GM12864 (cell line): Measurements from ENCODE around the gene ZMIZ1.

Source experiments
- DNase-seq: peaks from one replicate; pipeline ENCODE4 v3.0.0-alpha.2; 2011; ENCODE audit warnings: low read depth
- H3K4me3 ChIP-seq: 2 replicates; pipeline ENCODE4 v1.5.1; 2011; ENCODE audit warnings: mild to moderate bottlenecking, low read depth, low read length, control low read depth
- TF ChIP-seq, protein P1 (sequence below): IDR thresholded peaks from 2 replicates; pipeline ENCODE4 v1.5.1; 2011; ENCODE audit warnings: low read depth, mild to moderate bottlenecking, moderate library complexity, low read length, control low read depth, inconsistent platforms; ENCODE audit errors: missing control alignments

The ZMIZ1 gene

DNA sequence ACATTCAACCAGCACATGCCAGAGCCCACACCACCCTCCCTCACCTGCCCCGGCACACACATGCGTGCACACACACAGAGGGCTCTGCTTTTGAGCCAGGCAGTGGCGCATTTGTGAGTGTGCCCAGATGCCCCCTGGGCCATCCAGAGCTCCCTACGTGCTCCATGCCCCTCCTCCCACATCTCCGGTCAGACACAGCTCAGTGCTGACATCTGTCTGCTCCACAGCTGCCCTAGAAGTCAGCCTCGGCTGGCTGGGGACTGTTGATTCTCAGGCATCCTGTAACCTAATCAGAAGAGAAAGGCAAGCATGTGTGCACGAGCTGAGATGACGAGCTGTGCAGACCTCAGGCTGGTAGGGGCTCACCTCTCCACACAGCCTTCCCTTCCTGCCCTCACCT, 135.1 kb downstream of the ZMIZ1 start:
- no peak for DNase-seq
- H3K4me3 ChIP-seq: no peak overlapping the region
- TF ChIP-seq, protein P1, sequence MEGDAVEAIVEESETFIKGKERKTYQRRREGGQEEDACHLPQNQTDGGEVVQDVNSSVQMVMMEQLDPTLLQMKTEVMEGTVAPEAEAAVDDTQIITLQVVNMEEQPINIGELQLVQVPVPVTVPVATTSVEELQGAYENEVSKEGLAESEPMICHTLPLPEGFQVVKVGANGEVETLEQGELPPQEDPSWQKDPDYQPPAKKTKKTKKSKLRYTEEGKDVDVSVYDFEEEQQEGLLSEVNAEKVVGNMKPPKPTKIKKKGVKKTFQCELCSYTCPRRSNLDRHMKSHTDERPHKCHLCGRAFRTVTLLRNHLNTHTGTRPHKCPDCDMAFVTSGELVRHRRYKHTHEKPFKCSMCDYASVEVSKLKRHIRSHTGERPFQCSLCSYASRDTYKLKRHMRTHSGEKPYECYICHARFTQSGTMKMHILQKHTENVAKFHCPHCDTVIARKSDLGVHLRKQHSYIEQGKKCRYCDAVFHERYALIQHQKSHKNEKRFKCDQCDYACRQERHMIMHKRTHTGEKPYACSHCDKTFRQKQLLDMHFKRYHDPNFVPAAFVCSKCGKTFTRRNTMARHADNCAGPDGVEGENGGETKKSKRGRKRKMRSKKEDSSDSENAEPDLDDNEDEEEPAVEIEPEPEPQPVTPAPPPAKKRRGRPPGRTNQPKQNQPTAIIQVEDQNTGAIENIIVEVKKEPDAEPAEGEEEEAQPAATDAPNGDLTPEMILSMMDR: no peak

DNA sequence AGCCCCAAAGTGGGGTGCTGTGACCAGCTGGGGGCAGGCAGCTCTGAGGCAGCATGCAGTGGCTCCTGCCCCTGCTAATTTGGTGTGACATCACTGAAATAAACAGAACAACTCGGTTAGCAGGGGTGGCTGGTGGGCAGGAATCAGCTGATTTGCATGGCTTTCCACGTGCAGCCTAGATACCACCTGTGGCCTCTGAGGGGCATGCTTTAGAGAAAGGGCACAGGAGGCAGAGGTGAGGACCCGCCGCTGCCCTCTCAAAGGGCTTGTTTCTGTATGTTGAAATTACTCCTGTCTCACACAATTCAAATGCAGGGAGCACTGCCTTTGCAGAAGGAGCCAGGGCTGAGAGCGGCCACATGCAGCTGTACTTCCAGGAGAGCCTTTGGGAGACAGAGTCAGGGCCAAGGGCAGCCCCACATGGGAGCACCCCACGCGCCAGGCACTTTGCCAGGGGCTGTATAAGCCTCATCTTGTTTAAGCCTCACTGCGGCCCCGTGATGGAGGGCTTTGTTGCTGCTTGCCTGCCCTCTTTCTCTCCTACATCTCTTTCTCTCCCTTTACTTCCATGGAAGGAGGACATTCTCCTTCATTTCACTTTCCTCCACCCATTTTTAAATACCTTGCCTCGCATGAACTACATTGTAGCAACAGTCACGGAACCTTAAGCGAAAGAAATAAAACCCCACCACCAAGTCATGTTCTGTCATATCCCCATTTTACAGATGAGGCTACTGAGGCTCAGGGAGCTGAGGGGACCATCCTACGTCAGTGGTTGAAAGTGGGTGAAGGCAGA, 137.7 kb downstream of the ZMIZ1 start:
- TF ChIP-seq, protein P1: no peak
- no peak for DNase-seq
- H3K4me3 ChIP-seq: no peak overlapping the region

DNA sequence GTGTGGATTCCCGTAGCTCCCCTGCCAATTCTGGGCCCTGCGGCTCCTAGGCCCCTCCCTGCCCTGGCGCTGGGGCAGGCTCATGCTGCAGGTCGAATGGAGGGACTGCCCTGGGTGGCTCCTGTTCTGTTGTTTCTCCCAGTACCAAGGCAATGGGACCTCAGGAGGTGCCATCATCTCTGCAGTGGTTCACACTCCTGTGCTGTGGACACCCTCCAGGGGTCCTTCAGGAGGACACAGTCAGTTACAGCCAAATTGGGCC, 138.3 kb downstream of the ZMIZ1 start:
- TF ChIP-seq, protein P1: no peak
- no peak overlapping the region for H3K4me3 ChIP-seq
- DNase-seq: no peak

DNA sequence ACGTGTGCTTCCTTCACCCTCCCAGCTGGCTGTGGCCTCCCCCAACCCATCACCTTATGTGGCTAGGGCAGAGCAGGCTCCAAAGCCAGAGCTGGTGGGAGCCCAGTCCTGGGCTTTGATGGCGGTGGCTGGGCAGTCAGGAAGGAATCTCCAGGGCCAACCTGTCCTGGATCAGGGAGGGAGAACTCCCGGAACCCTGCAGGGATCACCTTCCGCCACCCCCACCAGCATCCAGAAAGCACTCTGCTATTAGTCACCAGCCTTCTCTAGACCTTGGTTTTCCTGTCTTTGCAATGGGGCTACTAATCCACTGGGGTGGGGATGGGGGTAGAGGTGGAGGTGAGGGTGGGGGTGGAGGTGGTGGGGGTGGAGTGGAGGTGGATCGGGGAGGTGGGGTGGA, 139.0 kb downstream of the ZMIZ1 start:
- TF ChIP-seq, protein P1: no peak
- DNase-seq: no peak
- H3K4me3 ChIP-seq: no peak overlapping the region

DNA sequence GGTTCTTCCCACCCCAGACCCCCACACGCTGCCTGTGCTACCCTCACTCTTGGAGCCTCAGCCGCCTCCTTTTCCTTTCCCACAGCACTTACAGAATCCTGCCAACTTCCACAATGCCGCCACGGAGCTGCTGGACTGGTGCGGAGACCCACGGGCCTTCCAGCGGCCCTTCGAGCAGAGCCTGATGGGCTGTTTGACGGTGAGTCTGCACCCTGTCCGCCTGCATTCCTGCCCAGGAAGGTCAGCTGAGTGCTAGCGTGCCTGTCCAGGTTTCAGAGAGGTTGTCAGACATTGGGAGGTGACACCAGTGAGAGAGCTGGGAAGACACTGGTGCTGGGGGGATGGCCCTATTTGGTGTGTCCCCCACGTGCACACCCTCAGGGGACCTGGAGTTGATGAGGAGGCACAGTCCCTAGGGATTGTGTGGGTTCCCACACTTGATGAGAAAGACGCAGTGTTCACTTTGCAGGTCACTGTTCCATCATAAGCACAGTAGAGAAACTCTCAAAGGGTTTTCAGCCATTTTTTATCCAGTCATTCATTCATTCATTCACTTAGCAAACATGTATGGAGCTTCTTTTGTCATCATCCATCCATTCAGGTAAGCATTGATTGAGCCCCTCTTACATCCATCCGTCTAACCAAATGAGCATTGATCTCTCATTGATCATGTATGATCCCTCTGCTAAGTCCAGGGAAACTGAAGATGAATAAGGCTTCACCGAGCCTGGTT, 139.7 kb downstream of the ZMIZ1 start:
- no peak for DNase-seq
- no peak overlapping the region for H3K4me3 ChIP-seq
- TF ChIP-seq, protein P1: no peak

DNA sequence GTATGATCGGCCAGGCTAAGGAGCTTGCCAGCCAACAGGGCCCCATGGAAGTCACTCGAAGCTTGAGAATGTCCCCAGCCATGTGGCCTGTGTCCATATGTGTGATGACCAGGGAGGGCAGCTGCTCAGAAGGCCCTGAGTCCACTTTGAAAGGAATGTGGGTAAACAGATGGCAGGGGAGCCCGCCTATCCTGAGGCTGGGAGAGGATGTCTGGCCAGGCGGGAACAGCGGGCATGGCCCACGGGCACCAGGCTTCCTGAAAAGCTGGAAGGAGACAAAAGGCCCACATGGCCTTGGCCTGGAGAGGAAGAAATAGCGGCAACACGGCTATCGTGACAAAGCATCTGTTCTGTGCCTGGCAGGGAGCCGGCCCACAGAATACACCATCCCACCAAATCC, 140.6 kb downstream of the ZMIZ1 start:
- no peak overlapping the region for H3K4me3 ChIP-seq
- TF ChIP-seq, protein P1: no peak
- DNase-seq: no peak

DNA sequence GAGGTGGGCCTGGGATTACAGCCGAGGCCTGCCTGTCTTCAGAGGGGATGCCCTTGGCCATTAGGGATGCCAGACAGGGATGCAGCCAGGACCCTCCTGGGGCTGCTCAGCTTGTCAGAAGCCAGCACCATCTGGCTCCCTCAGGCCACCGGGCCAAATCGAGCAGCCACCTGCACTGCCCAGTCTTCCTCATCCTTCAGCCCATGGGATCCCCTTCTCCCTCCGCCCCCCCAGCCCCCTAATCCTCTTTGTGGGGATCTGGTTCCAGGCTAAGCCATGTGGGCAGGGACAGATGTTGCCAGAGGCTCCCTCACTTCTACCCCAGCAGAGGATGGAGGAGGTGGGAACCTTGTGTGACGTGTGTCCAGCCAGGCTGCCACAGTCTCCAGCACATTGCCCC, 141.1 kb downstream of the ZMIZ1 start:
- DNase-seq: no peak
- no peak overlapping the region for H3K4me3 ChIP-seq
- TF ChIP-seq, protein P1: no peak
